GM06990 (cell line): ENCODE results near the gene ZNF74.
"Not testable (repeated sequence)": the region's sequence is repeated elsewhere in the genome, so short reads cannot be mapped to it uniquely, and the experiment has no call there.

Source experiments
- DNase-seq: peaks from one replicate; pipeline ENCODE4 v3.0.0-alpha.2; 2011; ENCODE audit not compliant: insufficient read length; ENCODE audit errors: extremely low read depth
- H3K27me3 ChIP-seq: replicated peaks from 2 replicates; pipeline ENCODE4 v1.6.0; 2011; ENCODE audit warnings: low read length; ENCODE audit not compliant: control insufficient read depth, insufficient read depth
- H3K36me3 ChIP-seq: 2 replicates; pipeline ENCODE4 v1.5.1; 2011; ENCODE audit warnings: low read length; ENCODE audit not compliant: control insufficient read depth, insufficient read depth
- H3K4me3 ChIP-seq: replicated peaks from 2 replicates; pipeline ENCODE4 v1.5.1; 2011; ENCODE audit warnings: low read depth, mild to moderate bottlenecking, control low read depth, low read length
- TF ChIP-seq, protein P1 (sequence below): IDR thresholded peaks from 2 replicates; pipeline ENCODE4 v1.5.1; 2011; ENCODE audit warnings: low read length, control low read depth, mild to moderate bottlenecking, inconsistent platforms; ENCODE audit not compliant: insufficient read depth, poor library complexity, severe bottlenecking

ZNF74 gene

DNA sequence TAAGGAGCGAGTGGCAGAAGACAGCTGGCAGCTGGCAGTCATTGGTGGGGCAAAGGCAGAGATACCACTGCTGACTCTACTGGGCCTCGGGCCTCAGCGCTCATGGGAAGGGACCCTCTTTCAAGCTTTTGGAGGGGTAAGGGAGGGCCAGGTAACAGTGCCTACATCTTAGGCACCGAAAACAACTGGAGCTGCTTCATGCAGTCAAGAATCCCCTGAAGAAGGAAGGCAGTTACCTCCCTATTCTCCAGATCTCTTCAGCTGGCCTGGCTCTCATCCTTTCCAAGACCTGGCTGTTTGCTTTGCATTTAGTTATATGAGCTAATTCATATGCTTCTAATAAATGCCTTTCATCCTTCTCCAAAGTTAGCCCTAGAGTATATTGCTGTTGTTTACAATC lies 15.8 kb upstream of the ZNF74 start:
- H3K36me3 ChIP-seq: no peaks in the 10 kb centered on the region
- DNase-seq: no peak
- TF ChIP-seq, protein P1, sequence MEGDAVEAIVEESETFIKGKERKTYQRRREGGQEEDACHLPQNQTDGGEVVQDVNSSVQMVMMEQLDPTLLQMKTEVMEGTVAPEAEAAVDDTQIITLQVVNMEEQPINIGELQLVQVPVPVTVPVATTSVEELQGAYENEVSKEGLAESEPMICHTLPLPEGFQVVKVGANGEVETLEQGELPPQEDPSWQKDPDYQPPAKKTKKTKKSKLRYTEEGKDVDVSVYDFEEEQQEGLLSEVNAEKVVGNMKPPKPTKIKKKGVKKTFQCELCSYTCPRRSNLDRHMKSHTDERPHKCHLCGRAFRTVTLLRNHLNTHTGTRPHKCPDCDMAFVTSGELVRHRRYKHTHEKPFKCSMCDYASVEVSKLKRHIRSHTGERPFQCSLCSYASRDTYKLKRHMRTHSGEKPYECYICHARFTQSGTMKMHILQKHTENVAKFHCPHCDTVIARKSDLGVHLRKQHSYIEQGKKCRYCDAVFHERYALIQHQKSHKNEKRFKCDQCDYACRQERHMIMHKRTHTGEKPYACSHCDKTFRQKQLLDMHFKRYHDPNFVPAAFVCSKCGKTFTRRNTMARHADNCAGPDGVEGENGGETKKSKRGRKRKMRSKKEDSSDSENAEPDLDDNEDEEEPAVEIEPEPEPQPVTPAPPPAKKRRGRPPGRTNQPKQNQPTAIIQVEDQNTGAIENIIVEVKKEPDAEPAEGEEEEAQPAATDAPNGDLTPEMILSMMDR: no peak

DNA sequence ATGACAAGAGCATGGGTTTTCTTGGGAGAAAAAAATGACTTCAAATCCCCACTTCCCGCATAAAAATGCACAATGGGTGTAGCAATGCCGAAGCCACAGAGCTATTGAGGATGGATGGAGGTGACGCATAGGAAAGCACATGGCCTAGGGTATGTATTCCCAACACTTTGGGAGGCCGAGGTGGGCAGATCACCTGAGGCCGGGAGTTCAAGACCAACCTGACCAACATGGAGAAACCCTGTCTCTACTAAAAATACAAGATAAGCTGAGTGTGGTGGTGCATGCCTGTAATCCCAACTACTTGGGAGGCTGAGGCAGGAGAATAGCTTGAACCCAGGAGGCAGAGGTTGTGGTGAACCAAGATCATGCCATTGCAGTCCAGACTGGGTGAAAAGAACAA lies 15.3 kb upstream of the ZNF74 start:
- H3K4me3 ChIP-seq, H3K27me3 ChIP-seq, H3K36me3 ChIP-seq, DNase-seq: not testable (repeated sequence)

More for the DNA sequence above, 15.8 kb upstream of the ZNF74 start:
- Histone ChIP-seq H3K4me3 (no peak overlapping the region), H3K27me3 (no peaks in the 10 kb centered on the region)

DNA sequence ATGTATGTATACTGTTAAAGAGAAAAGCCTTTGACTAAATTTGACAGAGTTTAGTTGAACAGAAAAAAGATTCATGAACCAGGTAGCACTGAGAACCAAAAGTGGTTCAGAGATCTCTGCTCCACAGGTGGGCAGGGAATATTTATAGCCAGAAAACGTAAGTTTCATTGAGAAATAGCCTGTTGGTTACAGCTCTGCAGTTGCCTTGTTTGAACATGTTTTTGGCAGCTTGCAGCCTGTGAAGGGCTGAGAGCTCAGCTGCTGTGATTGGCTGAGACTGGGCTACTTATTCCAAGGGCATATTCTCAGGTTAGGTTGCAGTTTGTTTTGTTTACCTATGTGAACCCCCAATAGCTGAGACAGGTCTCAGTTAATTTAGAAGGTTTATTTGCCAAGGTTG lies 13.5 kb upstream of the ZNF74 start:
- H3K4me3 ChIP-seq: no peak overlapping the region
- no peaks in the 10 kb centered on the region for H3K36me3 ChIP-seq
- TF ChIP-seq, protein P1: no peak
- DNase-seq: no peak
- H3K27me3 ChIP-seq: no peaks in the 10 kb centered on the region; the same call in 1 of the 2 replicates

DNA sequence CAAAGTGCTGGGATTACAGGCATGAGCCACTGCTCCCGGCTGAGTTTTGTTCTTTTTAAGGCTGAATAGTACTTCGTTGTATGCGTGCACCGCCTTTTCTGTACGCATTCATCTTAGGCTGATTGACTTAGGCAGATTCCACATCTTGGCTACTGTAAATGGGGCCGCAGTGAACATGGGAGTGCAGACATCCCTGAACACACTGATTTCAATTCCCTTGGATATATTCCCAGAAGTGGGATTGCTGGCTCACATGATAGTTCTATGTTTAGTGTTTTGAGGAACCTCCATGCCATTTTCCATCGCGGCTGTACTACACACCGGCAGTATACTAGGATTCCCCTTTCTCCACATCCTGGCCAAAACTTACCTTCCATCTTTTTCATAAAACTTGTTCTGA lies 10.4 kb upstream of the ZNF74 start:
- H3K27me3 ChIP-seq: no peaks in the 10 kb centered on the region; the same call in 1 of the 2 replicates
- TF ChIP-seq, protein P1: no peak
- DNase-seq: no peak
- no peak overlapping the region for H3K4me3 ChIP-seq
- H3K36me3 ChIP-seq: no peaks in the 10 kb centered on the region

DNA sequence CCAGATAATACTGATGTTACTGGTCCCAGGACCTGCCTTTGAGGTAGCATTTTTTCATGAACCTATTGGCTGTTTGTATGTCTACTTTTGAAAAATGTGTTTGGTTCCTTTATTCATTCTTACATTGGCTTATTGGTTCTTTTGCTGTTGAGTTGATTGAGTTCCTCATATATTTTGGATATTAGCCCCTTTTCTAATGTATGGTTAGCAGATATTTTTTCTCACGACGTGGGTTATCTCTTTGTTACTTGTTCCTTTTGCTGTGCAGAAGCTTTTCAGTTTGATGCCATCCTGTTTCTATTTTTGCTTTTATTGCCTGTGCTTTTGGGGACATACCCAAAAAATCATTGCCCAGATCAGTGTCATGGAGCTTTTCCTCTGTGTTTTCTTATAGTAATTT lies 9.8 kb upstream of the ZNF74 start:
- DNase-seq: no peak
- H3K27me3 ChIP-seq: no peaks in the 10 kb centered on the region; the same call in 1 of the 2 replicates
- H3K36me3 ChIP-seq: no peaks in the 10 kb centered on the region
- TF ChIP-seq, protein P1: no peak
- H3K4me3 ChIP-seq: no peak overlapping the region

DNA sequence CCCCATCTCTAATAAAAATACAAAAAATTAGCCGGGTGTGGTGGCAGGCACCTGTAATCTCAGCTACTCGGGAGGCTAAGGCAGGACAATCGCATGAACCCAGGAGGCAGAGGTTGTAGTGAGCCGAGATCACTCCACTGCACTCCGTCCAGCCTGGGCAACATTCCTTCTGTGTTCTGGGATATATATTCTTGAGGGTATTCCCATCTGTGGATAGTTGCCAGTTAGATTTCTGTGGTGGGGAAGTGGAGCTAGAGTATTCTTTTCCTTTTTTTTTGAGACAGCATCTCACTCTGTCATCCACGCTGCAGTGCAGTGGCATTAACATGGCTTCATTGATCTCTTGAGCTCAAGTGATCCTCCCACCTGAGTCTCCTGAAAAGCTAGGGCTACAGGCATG lies 9.1 kb upstream of the ZNF74 start:
- Histone ChIP-seq H3K36me3 (no peaks in the 10 kb centered on the region), H3K4me3 (no peak overlapping the region), H3K27me3 (no peaks in the 10 kb centered on the region; the same call in 1 of the 2 replicates)
- TF ChIP-seq, protein P1: no peak
- no peak for DNase-seq
